Muscle layer of duodenum (tissue), 2 donors: ENCODE data around the gene H2AZ2.
"Not testable (repeated sequence)": the region's sequence is repeated elsewhere in the genome, so short reads cannot be mapped to it uniquely, and the experiment has no call there.

ENCODE experiments used
- H3K27ac ChIP-seq: one replicate; pipeline ENCODE4 v1.7.0; 2013; ENCODE audit warnings: mild to moderate bottlenecking, low read length
- H3K27me3 ChIP-seq: one replicate; pipeline ENCODE4 v1.7.0; 2013; ENCODE audit warnings: low read depth, mild to moderate bottlenecking, control low read depth, low read length
- H3K36me3 ChIP-seq, 2 donors: one replicate each; pipeline ENCODE4 v1.7.0; 2013; ENCODE audit warnings: low read length in 2 of 2, control low read depth in 1 of 2, mild to moderate bottlenecking in 1 of 2; ENCODE audit not compliant: insufficient read depth in 2 of 2, control insufficient read depth in 1 of 2
- H3K4me1 ChIP-seq, 2 donors: one replicate each; pipeline ENCODE4 v1.7.0; 2013; ENCODE audit warnings: low read length in 2 of 2, mild to moderate bottlenecking in 2 of 2, control low read depth in 1 of 2, moderate library complexity in 1 of 2; ENCODE audit not compliant: insufficient read depth in 2 of 2, control insufficient read depth in 1 of 2
- H3K4me3 ChIP-seq, 2 donors: one replicate each; pipeline ENCODE4 v1.7.0; 2013; ENCODE audit warnings: low read length in 2 of 2, low read depth in 1 of 2, mild to moderate bottlenecking in 1 of 2
- H3K9me3 ChIP-seq, 2 donors: one replicate each; pipeline ENCODE4 v1.7.0; 2013; ENCODE audit warnings: low read length in 2 of 2, control low read depth in 1 of 2, mild to moderate bottlenecking in 1 of 2; ENCODE audit not compliant: control insufficient read depth in 1 of 2
- donor health status: healthy.

The H2AZ2 gene

DNA sequence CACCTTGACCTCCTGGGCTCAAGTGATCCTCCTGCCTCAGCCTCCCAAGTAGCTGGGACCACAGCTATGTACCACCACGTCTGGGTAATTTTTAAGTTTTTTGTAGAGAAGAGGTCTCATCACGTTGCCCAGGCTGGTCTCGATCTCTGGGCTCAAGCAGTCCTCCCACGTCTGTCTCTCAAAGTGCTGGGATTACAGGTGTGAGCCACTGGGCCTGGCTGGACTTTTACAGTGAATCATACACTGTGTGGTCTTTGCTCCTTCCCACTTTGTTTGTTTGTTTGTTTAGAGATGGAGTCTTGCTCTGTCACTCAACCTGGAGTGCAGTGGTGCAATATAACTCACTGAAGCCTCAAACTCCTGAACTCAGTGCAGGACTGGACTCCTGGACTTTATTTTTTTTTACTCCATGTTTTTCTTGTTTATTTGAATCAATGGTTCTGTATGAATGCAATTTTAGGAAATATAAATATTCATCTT, 38.9 kb downstream of the H2AZ2 start:
- Histone ChIP-seq H3K9me3 (no peaks in the 10 kb centered on the region), H3K36me3 (peaks cover 0 to 10% of the 10 kb centered on the region in 2 donors), H3K4me1 (no peaks in the 10 kb centered on the region), H3K4me3 (no peak overlapping the region), H3K27ac (no peak overlapping the region), H3K27me3 (no peaks in the 10 kb centered on the region)

DNA sequence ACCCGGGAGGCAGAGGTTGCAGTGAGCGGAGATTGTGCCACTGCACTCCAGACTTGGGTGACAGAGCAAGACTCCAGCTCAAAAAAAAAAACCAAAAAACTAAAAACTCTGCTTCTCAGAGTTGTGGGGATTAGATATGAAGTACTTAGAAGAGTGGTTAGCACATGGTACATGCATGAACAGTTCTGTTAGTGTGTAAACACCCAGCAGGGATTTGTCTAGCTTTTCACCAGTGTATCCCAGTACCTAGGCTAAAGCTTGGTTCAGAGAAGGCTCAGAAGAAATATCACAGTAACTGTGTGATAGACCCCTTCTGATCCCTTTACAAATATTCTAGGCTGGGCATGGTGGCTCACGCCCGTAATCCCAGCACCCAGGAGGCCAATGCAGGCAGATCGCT, 41.9 kb downstream of the H2AZ2 start:
- Histone ChIP-seq H3K27ac (no peak overlapping the region), H3K4me3 (no peak overlapping the region), H3K9me3 (no peaks in the 10 kb centered on the region), H3K4me1 (no peaks in the 10 kb centered on the region), H3K36me3 (peaks cover 19 to 36% of the 10 kb centered on the region in 2 donors), H3K27me3 (no peaks in the 10 kb centered on the region)

DNA sequence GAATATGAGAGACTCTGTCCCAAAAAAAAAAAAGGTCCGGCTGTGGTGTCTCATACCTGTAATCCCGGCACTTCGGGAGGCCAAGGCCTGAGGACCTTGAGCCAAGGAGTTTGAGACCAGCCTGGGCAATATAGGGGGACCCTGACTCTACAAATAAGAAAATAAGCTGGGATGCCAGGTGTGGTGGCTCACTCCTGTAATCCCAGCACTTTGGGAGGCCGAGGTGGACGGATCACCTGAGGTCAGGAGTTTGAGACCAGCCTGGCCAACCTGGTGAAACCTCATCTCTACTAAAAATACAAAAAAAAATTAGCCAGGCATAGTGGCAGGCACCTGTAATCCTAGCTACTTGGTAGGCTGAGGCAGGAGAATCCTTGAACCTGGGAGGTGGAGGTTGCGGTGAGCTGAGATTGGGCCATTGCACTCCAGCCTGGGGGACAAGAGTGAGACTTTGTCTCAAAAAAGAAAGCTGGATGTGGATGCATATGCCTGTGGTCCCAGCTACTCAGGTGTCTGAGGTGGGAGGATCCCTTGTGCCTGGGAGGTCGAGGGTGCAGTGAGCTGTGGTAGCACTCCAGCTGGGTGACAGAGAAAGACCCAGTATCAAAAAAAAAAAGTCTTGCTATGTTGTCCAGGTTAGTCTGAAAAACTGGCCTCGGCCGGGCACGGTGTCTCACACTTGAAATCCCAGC, 43.9 kb downstream of the H2AZ2 start:
- not testable (repeated sequence) for H3K4me3 ChIP-seq, H3K9me3 ChIP-seq, H3K27me3 ChIP-seq, H3K27ac ChIP-seq
- Histone ChIP-seq H3K36me3 (peaks cover 27 to 53% of the 10 kb centered on the region in 2 donors), H3K4me1 (peaks cover 0 to 11% of the 10 kb centered on the region in 2 donors)

DNA sequence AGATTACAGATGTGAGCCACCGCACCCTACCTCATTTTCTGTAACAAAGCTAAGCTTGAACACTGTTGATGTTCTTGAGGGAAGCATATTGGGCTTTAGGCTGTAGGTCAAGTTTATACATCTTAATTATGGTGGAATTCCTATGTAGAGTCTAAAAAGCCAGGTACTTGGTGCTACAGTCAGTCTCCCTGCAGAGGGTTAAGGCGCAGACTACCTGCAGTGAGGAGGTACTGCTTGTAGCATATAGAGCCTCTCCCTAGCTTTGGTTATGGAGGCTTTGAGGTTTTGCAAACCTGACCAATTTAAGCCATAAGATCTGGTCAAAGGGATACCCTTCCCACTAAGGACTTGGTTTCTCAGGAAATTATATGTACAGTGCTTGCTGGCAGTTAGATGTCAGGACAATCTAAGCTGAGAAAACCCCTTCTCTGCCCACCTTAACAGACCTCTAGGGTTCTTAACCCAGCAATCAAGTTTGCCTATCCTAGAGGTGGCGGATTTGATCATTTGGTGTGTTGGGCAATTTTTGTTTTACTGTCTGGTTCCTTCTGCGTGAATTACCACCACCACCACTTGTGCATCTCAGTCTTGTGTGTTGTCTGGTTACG, 45.4 kb downstream of the H2AZ2 start:
- no peak overlapping the region for H3K27ac ChIP-seq
- H3K36me3 ChIP-seq, result peaks cover 32 to 53% of the 10 kb centered on the region in 2 donors
- H3K4me3 ChIP-seq, result no peak overlapping the region
- no peaks in the 10 kb centered on the region for H3K27me3 ChIP-seq
- H3K9me3 ChIP-seq, result no peaks in the 10 kb centered on the region
- peaks cover 4 to 24% of the 10 kb centered on the region in 2 donors for H3K4me1 ChIP-seq

DNA sequence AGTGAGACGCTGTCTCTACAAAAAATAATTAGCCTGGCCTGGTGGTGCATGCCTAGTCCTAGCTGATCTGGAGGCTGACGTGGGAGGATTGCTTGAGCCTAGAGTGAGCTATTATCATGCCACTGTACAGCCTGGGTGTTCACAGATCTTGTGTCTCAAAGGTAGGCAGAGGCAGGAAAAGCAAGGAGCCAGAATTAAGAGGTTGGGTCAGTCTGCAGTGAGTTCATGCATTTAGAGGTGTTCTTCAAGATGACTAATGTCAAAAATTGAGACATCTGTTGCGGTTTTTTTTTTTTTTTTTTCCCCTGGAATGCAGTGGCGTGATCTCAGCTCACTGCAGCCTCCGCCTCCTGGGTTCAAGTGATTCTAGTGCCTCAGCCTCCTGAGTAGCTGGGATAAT, 46.0 kb downstream of the H2AZ2 start:
- Histone ChIP-seq H3K27me3 (no peaks in the 10 kb centered on the region), H3K36me3 (peaks cover 32 to 53% of the 10 kb centered on the region in 2 donors)

DNA sequence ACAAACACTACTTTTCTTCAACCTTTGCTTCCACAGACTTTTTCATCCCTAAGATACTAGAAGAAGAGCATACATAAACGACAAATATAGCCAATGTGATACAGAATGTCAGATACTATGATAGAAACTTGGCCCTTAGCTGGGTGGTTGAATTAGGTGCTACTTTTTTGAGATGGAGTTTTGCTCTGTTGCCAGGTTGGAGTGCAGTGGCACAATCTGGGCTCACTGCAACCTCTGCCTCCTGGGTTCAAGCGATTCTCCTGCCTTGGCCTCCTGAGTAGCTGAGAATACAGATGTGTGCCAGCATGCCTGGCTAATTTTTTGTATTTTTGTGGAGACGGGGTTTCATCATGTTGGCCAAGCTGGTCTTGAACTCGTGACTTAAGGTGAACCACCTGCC, 47.9 kb downstream of the H2AZ2 start:
- Histone ChIP-seq H3K9me3 (no peaks in the 10 kb centered on the region), H3K4me1 (peaks cover 4 to 26% of the 10 kb centered on the region in 2 donors), H3K27me3 (no peaks in the 10 kb centered on the region), H3K4me3 (no peak overlapping the region), H3K27ac (no peak overlapping the region), H3K36me3 (peaks cover 32 to 56% of the 10 kb centered on the region in 2 donors)

More for the DNA sequence above, 46.0 kb downstream of the H2AZ2 start:
- Histone ChIP-seq H3K4me1 (peaks cover 4 to 24% of the 10 kb centered on the region in 2 donors), H3K9me3 (no peaks in the 10 kb centered on the region), H3K27ac (no peak overlapping the region), H3K4me3 (no peak overlapping the region)

DNA sequence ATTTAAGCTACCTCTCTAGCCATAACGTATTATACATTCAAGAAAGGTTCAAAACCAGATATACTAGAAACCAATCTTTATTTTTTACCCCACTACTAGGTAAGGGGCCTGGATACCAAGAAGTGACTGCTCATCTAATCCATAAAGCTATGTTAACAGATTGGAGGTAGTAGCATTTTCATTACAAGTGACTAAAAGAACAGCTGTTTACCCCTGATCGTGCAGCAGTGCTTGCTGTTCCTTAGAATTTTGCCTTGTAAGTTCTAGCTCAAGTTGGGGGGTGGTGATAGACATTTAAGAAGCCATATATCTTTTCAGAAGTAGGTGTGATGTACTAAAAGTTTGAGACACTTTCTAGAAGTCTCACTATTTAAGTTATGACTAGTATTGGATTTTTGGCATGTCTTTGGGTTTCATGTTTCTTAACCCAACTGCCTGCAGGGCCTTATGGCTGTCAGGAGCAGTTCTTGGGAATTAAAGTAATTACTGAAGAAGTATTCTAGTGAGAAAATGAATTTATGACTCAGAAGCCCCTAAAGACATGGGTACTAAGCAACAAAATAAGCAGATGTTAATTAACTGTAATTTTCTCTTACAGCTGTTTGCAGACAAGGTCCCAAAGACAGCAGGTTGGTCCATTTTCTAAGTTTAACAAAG, 49.1 kb downstream of the H2AZ2 start:
- peak overlapping the region; percentile 57 for H3K27ac ChIP-seq

DNA sequence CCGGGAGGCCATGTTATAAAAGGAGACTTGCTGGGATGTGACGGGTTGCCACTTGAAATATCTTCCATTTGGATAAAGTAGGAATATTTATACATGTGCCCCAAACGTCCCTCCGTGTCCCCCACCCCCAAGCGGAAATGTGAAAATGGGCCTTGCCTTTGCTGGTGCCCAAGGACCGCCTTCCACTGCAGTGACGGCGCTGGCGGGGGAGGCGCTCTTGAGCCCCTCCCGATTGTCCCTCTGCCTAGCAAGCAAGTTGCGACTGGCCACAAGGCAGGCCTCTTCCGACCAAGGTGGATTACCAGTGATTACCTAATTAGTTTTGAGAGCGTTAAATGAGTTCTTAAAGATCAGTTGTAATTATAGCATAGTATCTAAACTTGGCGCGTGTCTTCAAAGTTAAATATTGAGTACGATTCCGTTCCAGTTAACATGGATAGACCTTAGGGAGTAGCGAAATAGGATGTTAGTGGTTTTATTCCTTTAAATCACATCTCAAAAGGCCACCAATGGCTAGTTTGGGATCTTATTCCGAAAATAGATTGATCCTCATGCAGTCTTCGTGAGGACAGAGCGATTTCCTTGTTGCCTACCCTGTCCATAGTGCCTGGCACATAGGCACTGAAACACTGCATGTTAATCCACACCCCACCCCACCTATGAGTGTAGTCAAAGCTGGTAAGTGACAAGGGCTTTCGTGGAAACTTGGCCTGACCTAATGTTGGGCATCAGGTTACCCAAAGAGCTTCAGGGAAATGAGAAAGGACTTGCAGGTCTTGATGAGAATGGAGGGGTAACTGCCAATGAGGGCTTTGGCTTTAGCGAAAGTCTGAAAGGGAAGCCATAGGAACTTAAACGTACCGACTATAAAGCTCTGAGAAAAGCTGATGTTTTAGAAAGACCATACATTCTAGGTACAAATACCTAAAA, 50.3 kb downstream of the H2AZ2 start:
- Histone ChIP-seq H3K4me3 (peak overlapping the region; percentile 81 to 97), H3K9me3 (no peaks in the 10 kb centered on the region), H3K27me3 (no peaks in the 10 kb centered on the region), H3K36me3 (peaks cover 27 to 33% of the 10 kb centered on the region in 2 donors), H3K4me1 (peaks cover 4 to 26% of the 10 kb centered on the region in 2 donors), H3K27ac (peak overlapping the region; percentile 99)

More for the DNA sequence above, 49.1 kb downstream of the H2AZ2 start:
- Histone ChIP-seq H3K4me3 (peak overlapping the region; percentile 81 to 97), H3K36me3 (peaks cover 32 to 45% of the 10 kb centered on the region in 2 donors), H3K9me3 (no peaks in the 10 kb centered on the region), H3K4me1 (peaks cover 4 to 26% of the 10 kb centered on the region in 2 donors), H3K27me3 (no peaks in the 10 kb centered on the region)

DNA sequence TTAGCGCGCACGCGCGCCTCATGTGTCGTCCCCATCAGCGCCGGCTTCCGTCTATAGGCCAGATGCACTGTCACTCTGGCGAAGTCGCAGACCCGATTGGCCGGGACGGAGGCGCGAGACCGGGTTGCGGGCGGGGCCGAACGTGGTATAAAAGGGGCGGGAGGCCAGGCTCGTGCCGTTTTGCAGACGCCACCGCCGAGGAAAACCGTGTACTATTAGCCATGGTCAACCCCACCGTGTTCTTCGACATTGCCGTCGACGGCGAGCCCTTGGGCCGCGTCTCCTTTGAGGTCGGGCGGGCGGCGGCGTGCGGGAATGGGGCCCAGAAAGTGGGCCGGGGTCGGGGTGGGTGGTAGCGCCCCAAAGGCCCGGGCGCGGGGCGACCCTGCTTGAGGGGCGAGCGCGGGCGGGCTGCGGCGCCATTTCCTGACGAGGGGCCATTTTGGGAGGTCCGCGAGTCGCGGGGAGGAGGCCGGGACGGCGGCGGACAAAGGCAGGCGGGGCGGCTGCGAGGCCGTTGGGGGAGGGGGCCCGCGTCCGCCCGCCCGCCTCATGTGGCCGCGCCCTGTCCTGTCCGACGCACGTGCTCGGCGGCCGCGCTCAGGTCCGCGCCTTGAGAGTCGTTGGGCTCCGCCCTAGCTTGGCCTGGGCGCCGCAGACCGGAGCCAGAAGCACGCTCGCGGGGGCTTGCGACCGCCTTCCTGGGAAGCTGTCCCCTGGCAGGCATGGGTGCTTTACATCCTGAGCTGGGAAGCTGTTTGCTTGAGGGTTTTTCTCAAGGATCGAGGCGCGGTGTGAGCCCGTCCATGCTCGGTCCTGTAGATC, 51.2 kb downstream of the H2AZ2 start, which contains the start of gene PPIA:
PPIA (plus strand) TSS at position 178 of the 825 bp plus-strand sequence; CDS start at position 222, 44 bp downstream.
- Histone ChIP-seq H3K4me3 (peak within 1 kb of the TSS; percentile 81 to 97), H3K4me1 (peaks cover 4 to 26% of the 10 kb centered on the region in 2 donors), H3K9me3 (no peaks in the 10 kb centered on the region), H3K27me3 (no peaks in the 10 kb centered on the region), H3K36me3 (peaks cover 19 to 24% of the 10 kb centered on the region in 2 donors), H3K27ac (peak within 1 kb of the TSS; percentile 99)

DNA sequence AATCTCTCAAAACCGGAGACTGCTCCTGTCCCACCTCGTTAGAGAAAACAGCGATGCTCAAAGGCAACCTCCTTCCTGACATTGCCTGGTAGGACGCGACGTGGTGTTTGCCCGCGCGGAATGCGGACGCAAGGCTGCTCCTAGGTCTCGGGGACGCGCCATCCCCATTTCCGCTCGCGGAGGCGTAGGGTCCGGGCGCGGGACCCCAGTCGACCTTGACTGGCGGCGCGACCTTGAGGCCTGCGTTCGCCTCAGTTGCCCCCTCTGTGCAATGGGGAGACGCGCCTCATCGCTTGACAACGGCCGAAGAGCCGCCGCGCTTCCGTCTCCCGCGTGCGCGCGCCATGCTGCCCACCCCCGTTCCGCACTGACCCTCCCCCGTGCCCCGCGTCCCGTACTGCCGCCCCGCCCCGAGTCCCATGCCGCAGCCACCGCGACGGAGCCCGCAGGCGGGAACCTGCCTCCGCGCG, 51.8 kb downstream of the H2AZ2 start:
- Histone ChIP-seq H3K9me3 (no peaks in the 10 kb centered on the region), H3K4me3 (peak overlapping the region; percentile 62 to 81), H3K4me1 (peaks cover 4 to 26% of the 10 kb centered on the region in 2 donors), H3K36me3 (peaks cover 14 to 20% of the 10 kb centered on the region in 2 donors), H3K27me3 (no peaks in the 10 kb centered on the region), H3K27ac (peak overlapping the region; percentile 99)
